Esophagus muscularis mucosa (tissue), 3 donors: ENCODE data around the gene ABCB8.

Experiments
- CTCF ChIP-seq, 3 experiments: fragments of 200-600 bp in 2 of 3; fragments of 450-650 bp in 1 of 3; sonication (generic) in 2 of 3; IDR thresholded peaks; one replicate each; pipeline ENCODE4 v1.5.1; 2017 to 2019; ENCODE audit warnings: antibody characterized with exemption in 3 of 3, mild to moderate bottlenecking in 2 of 3, moderate library complexity in 1 of 3
- POLR2A ChIP-seq: fragments of 450-650 bp; IDR thresholded peaks from one replicate; pipeline ENCODE4 v1.6.1; 2017; ENCODE audit warnings: antibody characterized with exemption, moderate library complexity, mild to moderate bottlenecking, low read depth

GRCh38 chr7:151010037-151010306 is 18.3 kb upstream of the ABCB8 start:
- no peak for TF ChIP-seq CTCF (IDR thresholded peaks at IDR 0.05)
- TF ChIP-seq POLR2A: no peak
